ENCODE results near the gene KMT2C.

The KMT2C gene

DNA sequence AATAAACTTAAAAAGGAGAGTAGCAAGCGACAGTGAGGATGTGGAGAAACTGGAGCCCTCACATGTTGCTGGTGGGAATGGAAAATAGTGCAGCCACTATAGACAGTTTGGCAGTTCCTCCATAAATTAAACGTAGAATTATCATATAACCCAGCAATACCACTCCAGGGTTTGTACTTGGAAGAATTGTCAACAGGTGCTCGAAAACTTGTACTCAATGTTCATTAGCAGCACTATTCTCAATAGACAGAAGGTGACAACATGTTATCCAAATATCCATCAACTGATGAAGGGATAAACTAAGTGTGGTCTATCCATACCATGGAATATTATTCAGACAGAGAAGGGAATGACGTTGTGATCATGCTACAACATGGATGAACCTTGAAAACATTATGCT lies 338.5 kb downstream of the KMT2C start:
- DNase-seq, result no peak

DNA sequence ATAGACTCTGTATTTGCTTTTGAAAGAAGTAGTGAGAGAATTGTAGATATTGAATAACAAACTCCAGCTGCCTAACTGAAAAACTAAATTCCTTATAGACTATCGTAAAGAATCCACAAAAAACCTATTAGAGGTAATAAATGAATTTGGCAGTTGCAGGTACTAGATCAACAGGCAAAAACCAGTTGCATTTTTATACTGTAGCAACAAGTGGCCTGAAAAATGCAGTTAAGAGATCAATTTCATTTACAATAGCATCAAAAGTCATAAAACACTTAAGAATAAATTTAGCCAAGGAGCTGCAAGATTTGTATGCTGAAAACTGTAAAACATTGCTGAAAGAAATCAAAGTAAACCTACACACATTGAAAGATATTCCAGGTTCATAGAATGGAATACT lies 340.0 kb downstream of the KMT2C start:
- DNase-seq, result no peak

DNA sequence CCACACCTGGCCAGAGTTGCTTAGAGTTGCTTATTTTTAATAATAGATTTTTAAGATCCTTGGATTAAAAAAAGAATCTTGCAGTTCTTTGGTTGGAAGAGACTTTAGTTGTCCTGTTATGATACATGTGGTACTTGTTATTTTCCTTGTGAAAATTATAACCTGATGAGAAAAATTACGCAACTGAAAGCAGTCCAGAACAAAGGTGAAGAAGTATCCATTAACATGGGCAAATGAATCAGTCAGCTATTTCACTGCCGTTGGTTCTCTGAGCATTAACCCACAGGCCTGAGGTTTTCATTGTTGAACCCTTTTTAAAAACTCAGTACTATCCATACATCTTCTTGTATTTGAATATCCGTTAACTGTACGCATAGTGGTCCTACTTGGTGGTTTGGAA lies 342.1 kb downstream of the KMT2C start:
- DNase-seq, result no peak

DNA sequence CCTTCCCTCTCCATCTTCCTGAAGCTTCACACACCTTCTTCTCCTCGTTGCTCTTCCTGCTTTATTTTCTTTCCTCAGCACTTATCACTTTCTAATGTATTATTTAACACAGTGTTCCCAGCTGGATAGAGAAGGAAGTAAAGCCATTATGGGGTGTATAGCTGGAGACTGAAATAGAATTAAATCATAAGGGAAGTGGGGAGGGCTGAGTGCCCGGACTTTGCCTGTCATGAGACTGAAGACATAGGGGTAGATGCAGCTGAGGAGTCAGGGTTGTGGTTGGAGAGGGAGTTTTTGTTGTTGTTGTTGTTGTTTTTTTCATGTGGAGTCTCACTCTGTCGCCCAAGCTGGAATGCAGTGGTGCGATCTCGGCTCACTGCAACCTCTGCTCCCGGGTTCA lies 345.1 kb downstream of the KMT2C start:
- no peak for DNase-seq

DNA sequence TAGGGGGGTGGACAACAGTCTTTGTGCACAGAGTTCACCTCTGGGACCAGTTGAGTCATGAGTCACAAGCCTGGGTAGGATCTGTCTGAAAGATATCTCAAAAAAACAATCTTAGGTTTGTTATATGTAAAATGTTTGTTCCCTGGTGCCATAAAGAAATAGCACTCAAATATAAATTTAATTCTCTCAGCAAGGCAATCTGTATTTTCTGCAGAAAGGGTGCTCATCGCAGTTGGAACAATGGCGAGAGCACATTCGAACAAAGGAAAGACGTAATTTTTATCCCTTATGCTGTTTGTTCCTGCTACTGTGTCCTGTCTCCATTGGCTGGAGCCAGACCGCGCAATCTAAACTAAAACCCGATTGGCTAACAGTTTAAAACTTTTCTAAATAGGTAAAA lies 346.6 kb downstream of the KMT2C start:
- DNase-seq, result no peak

DNA sequence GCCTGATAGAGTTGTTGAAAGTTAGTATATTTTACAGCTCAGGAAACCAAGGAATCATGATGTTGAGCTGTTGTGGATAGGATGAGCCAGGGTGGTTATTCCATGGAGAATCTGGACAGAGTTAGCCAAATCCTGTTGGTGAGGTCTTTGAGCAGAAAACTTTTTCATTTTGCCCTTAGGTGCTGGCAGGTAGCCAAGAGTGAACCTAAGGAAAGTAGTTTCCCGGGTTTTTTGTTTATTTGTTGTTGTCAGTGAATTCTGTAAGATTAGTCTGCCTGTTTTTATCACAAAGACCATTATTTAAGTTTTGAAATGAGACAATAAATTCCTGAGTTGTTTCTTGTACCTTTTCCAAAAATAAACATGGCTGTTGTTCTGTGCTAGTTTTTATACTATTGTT lies 349.3 kb downstream of the KMT2C start:
- DNase-seq, result no peak

DNA sequence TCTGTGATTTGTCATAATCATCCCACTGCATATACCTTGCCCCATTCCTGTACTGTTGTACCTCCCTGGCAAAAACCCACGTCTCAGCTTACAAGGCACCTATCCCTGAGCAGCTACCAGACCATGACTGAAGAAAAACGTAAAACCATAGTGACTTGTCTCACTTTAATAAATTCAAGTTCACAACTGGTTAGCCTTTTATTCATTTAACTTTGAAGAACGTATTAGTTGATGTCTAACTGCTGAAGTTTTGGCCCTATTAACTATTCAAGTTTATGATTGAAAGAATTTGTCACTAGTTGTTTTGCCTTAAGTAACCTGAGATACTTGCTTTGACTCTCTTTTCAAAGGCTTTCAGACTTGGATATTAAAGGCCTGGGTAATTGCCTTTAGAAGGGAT lies 350.7 kb downstream of the KMT2C start:
- DNase-seq, result no peak
